ENCODE data around the gene OMA1. TPM values are rescaled to one million over a fixed set of nuclear protein-coding genes. Genes with fewer than 3 reads are reported as not detected.

Gene OMA1
- polyA plus RNA-seq, 2 of the 4 experiments (the other 2 are of a cell fraction), result 11.7 to 18.0 TPM

DNA sequence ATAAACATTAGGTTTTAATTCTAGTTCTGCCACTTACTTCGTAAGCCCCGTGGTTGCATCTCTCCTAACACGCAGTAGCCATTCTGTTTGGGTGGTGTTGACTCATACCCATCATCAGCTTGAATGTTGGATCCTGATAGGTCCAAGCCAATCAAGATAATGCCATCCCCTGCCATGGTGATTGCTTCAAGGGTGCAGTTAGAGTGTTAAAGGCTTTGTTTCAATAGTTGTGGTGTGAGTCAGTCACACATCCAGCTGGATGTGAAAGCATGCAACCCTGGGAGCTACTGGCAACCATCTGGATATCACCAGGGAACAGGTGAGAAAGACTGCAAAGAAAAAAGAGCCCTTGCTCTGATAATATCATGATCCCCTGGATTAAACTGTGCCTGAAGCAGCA is 69.1 kb downstream of the OMA1 start:
- 80% methylated on average over 3 of the region's 3 CpGs for whole genome bisulfite sequencing (ENCODE audit: missing lambda C conversion rate)
- ChIA-PET POLR2A (no interaction called here), CTCF (no interaction called here)
- no peaks in the 10 kb centered on the region for H3K9me3 ChIP-seq
- ATAC-seq (no peak), DNase-seq (ENCODE audit: low read depth in 1 of 2, low spot score in 1 of 2) (no peak), FAIRE-seq (no peak)
- H3K4me3 ChIP-seq, result no peak overlapping the region
- no peaks in the 10 kb centered on the region for H3K4me1 ChIP-seq
- no peak for TF ChIP-seq HOXB13 (CRISPR knock-in tag; IDR thresholded peaks at IDR 0.05; ENCODE audit: low read depth)
- TF ChIP-seq MAFK (IDR thresholded peaks at IDR 0.05; ENCODE audit: partially characterized antibody), result no peak
- TF ChIP-seq TFCP2L1 (CRISPR knock-in tag; IDR thresholded peaks at IDR 0.05), result no peak
- TF ChIP-seq JUNB (IDR thresholded peaks at IDR 0.05), result no peak
- TF ChIP-seq, protein P1, sequence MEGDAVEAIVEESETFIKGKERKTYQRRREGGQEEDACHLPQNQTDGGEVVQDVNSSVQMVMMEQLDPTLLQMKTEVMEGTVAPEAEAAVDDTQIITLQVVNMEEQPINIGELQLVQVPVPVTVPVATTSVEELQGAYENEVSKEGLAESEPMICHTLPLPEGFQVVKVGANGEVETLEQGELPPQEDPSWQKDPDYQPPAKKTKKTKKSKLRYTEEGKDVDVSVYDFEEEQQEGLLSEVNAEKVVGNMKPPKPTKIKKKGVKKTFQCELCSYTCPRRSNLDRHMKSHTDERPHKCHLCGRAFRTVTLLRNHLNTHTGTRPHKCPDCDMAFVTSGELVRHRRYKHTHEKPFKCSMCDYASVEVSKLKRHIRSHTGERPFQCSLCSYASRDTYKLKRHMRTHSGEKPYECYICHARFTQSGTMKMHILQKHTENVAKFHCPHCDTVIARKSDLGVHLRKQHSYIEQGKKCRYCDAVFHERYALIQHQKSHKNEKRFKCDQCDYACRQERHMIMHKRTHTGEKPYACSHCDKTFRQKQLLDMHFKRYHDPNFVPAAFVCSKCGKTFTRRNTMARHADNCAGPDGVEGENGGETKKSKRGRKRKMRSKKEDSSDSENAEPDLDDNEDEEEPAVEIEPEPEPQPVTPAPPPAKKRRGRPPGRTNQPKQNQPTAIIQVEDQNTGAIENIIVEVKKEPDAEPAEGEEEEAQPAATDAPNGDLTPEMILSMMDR (IDR thresholded peaks at IDR 0.05), result no peak
- TF ChIP-seq NR3C1 (IDR thresholded peaks at IDR 0.05), result no peak
- TF ChIP-seq PHF8 (IDR thresholded peaks at IDR 0.05; ENCODE audit: borderline replicate concordance, low read depth), result no peak
- H3K27ac ChIP-seq, result no peak overlapping the region
- H3K4me2 ChIP-seq, result no peak overlapping the region

DNA sequence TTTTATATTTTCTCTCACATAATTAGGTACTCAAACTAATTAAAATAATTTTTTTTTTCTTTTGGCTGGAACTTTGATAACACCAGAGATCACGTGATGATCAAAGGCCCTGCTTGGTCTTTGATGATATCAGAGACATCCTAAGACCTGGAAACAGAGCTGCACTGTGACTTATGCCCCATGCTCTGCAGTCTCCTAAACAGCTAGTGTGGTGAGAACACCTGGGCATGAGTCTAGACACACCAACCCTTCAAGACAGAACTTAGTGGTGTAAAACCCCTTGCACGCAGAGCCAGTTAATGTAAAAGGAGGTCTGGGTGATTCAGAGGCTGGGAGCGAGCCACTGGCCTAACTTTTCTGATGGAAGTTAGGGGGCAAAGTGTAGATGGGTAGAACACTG is 70.3 kb downstream of the OMA1 start:
- H3K4me3 ChIP-seq, result no peak overlapping the region
- TF ChIP-seq SMC3 (IDR thresholded peaks at IDR 0.05) (no peak), HOXB13 (CRISPR knock-in tag; IDR thresholded peaks at IDR 0.05; ENCODE audit: low read depth) (no peak), SREBF2 (IDR thresholded peaks at IDR 0.05) (no peak)
- WGBS (ENCODE audit: missing lambda C conversion rate), result 76% methylated on average over 3 of the region's 3 CpGs

DNA sequence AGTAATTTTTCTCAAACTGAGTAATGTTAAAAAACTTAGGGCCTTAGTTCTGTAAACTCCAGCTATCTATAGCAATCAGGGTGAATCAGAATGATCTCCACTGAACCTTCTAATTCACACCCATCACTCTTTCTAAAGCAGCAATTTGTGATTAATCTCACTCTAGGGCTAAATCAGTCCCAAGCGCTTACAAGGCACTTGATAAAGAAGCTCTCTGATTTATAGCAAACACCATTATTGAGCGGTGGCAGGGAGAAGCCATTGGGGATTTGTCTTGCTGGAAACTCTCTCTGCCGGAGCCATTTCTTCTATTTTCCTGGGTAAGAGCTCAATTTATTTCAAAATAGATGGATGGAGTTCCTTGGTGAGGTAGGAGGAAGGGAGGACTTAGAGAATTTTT is 77.0 kb downstream of the OMA1 start:
- H3K4me1 ChIP-seq, result no peaks in the 10 kb centered on the region
- H3K4me3 ChIP-seq, result no peak overlapping the region
- H3K9me3 ChIP-seq, result no peaks in the 10 kb centered on the region
- POLR2A ChIA-PET, result no interaction called here
- no peak for DNase-seq (ENCODE audit: low read depth in 1 of 2, low spot score in 1 of 2)
- ATAC-seq, result no peak
- H3K27ac ChIP-seq, result no peak overlapping the region
- H3K4me2 ChIP-seq, result no peak overlapping the region
- no peak for FAIRE-seq
- WGBS (ENCODE audit: missing lambda C conversion rate), result 91% methylated on average over 3 of the region's 3 CpGs
- TF ChIP-seq CBX8 (IDR thresholded peaks at IDR 0.05) (no peak), NFE2L2 (conservative IDR thresholded peaks at IDR 0.05; ENCODE audit: low read length) (no peak), RARB (CRISPR knock-in tag; IDR thresholded peaks at IDR 0.05) (no peak), HOXB5 (CRISPR knock-in tag; IDR thresholded peaks at IDR 0.05) (no peak), FOSL2 (IDR thresholded peaks at IDR 0.05) (no peak), FOSL2 (CRISPR knock-in tag; IDR thresholded peaks at IDR 0.05) (no peak), CEBPB (IDR thresholded peaks at IDR 0.05) (no peak), RFX5 (IDR thresholded peaks at IDR 0.05) (no peak), EP300 (IDR thresholded peaks at IDR 0.05) (no peak), EHMT2 (IDR thresholded peaks at IDR 0.05; ENCODE audit: low read depth) (no peak), SREBF2 (IDR thresholded peaks at IDR 0.05) (no peak)
- TF ChIP-seq, protein P2, sequence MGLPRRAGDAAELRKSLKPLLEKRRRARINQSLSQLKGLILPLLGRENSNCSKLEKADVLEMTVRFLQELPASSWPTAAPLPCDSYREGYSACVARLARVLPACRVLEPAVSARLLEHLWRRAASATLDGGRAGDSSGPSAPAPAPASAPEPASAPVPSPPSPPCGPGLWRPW (IDR thresholded peaks at IDR 0.05), result no peak
- CTCF ChIA-PET, result no interaction called here

More for the DNA sequence above, 70.3 kb downstream of the OMA1 start:
- ChIA-PET POLR2A (no interaction called here), CTCF (no interaction called here)
- H3K4me1 ChIP-seq, result no peaks in the 10 kb centered on the region
- H3K4me2 ChIP-seq, result no peak overlapping the region
- no peak for ATAC-seq
- no peak overlapping the region for H3K27ac ChIP-seq
- H3K9me3 ChIP-seq, result no peaks in the 10 kb centered on the region
- no peak for DNase-seq (ENCODE audit: low read depth in 1 of 2, low spot score in 1 of 2)
- no peak for FAIRE-seq

DNA sequence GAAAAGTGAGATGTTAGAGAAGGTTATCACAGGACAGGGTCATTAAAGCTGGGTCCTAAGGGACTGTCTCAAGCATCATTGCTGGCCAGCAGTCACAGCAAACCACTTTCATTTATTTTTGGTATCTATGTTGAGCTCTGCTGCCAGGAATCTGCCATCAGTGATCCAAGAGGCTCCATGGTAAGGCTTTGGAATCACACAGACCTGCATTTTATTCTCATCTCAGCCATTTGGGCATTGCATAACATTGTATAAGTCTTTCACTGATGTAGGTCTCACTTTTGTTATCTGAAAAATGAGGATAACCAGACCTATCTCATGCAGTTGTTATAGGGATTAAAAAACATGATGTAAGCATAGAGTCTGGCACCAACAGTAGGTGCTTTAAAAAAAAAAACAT is 77.5 kb downstream of the OMA1 start:
- Histone ChIP-seq H3K4me1 (no peaks in the 10 kb centered on the region), H3K27ac (no peak overlapping the region), H3K4me2 (no peak overlapping the region), H3K9me3 (no peaks in the 10 kb centered on the region), H3K4me3 (no peak overlapping the region)
- POLR2A ChIA-PET, result no interaction called here
- no peak for ATAC-seq
- no peak for FAIRE-seq
- CTCF ChIA-PET, result no interaction called here
- no peak for DNase-seq (ENCODE audit: low read depth in 1 of 2, low spot score in 1 of 2)
- TF ChIP-seq NFE2L2 (conservative IDR thresholded peaks at IDR 0.05; ENCODE audit: low read length) (no peak), TP53 (CRISPR knock-in tag; IDR thresholded peaks at IDR 0.05) (no peak), EHF (CRISPR knock-in tag; IDR thresholded peaks at IDR 0.05) (no peak), RNF2 (IDR thresholded peaks at IDR 0.05; ENCODE audit: borderline replicate concordance, low read depth) (no peak), HEYL (CRISPR knock-in tag; IDR thresholded peaks at IDR 0.05) (no peak), CHD2 (IDR thresholded peaks at IDR 0.05; ENCODE audit: low read length, partially characterized antibody) (no peak), CEBPB (IDR thresholded peaks at IDR 0.05) (no peak), GATA3 (IDR thresholded peaks at IDR 0.05; ENCODE audit: borderline replicate concordance) (no peak), SMC3 (IDR thresholded peaks at IDR 0.05) (no peak), ZNF302 (CRISPR knock-in tag; IDR thresholded peaks at IDR 0.05) (no peak), RFX5 (IDR thresholded peaks at IDR 0.05) (no peak)
- TF ChIP-seq, protein P2 (IDR thresholded peaks at IDR 0.05), result no peak
- TF ChIP-seq, protein P3, sequence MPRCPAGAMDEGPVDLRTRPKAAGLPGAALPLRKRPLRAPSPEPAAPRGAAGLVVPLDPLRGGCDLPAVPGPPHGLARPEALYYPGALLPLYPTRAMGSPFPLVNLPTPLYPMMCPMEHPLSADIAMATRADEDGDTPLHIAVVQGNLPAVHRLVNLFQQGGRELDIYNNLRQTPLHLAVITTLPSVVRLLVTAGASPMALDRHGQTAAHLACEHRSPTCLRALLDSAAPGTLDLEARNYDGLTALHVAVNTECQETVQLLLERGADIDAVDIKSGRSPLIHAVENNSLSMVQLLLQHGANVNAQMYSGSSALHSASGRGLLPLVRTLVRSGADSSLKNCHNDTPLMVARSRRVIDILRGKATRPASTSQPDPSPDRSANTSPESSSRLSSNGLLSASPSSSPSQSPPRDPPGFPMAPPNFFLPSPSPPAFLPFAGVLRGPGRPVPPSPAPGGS (IDR thresholded peaks at IDR 0.05), result no peak
- TF ChIP-seq, protein P1 (IDR thresholded peaks at IDR 0.05), result no peak

Measured in A549 (cell line).